HG02610 (cell line): ENCODE results near the gene MYH6.

Experiments used
- ATAC-seq: cut with Tn5 transposase; IDR thresholded peaks from one replicate; pipeline ENCODE4 v1.9.1; 2021; ENCODE audit warnings: mild to moderate bottlenecking, moderate library complexity; ENCODE audit not compliant: unreplicated experiment

MYH6 gene

DNA sequence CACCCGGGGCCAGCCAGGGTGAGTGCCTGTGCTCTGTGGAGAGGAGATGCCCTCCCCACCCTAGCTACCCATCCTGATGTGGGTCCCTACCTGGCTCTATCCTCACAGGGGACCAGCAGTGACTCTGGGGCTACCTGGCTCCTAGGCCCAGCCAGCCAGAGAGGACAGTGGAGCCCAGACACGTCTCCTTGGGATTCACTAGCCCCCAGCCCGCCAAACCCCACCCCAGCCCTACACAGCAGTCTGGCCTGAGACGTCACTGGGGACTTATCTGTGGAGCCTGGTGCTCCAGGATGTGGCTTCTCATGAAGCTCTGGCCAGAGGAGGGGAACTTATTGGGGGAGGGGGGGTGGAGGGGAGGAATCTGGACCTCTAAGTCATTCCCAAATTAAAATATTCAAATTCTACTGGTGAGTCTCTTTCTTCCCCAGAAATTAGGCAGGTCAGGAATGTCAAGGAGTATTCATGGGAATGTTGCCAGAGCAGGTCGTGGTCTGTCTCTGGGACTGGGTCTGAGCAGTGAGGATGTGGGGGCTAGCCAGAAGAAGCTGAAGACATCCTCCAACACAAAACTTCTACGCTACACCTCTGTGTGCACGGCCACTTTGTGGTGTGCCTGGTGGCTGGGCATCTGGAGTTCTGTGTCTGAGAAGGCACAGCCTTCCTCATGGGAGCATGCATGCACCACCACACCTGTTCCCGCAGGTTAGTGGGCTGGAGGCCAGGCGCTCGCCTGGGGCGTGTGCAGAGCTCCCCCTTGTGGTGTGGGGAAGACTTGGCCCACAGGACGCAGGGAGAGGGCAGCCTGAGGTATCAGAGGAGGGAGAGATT lies 28.5 kb downstream of the MYH6 start:
- no peak for ATAC-seq

DNA sequence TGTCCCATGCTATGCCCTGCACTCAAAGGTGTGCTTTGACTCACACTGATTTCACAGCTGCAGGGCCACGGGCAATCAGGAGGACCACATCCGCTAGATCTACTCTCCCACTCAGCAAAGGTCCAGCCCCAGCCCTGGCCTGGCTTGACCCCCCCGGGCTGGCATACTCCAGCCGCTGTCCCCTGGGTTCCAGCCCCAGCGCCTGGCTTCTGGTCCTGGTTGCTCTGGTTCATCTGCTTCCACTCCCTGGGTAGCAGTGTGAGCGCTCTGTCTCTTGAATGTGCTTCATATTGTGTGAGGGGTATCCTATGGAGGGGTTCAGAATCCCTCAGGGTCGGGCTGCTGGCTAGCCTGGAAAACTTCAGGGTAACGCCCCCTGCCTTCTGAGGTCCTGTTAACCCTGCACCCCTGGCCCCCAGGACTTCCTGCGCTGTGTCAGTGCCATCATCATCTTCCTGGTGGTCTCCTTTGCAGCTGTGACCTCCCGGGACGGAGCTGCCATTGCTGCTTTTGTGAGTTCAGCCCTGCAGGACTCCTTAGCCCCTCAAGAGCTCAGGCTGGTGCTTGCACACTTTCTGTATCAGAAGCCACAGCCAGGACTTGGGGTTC lies 29.4 kb downstream of the MYH6 start:
- ATAC-seq, result no peak

DNA sequence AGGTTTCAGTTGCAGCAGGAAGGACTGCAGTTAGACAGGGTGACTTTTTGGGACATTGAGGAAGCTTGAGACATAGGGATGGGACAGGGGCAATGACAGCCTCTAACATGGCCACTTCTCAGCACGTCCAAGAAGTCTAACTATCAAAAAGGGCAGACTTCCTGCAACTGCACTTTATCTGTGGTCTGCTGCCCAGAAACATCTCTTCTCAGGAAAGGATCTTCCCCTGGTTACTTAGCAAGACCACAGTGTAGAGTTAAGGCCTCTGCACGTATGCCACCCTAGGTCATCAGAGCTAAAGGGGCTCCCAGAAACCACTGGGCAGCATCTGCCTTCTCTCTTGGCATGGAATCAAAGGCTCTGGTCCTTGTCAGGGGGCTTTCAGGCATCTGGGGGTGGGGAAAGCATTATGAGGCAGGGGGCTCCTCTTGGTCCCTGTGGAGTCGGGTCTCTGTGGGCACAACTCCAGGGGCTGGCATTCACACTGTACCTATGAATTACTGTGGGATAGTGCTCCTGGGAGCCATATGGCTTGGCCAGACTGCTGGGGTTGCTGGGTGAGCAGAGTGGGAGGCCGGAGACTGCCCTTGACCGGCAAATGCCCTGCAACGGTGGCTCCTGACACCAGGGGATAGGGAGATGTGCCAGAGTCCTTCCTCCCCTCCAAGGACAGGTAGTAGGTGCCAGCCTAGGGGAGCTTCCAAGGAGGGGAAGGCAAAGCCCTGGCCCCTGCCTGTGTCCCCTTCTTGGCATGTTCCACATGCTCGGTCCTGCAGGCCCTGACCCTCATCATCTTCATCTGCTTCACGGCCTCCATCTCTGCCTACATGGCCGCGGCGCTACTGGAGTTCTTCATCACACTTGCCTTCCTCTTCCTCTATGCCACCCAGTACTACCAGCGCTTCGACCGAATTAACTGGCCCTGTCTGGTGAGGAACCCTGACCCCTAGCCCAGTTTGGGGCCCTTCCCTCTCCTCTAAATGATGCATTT lies 30.2 kb downstream of the MYH6 start:
- no peak for ATAC-seq

DNA sequence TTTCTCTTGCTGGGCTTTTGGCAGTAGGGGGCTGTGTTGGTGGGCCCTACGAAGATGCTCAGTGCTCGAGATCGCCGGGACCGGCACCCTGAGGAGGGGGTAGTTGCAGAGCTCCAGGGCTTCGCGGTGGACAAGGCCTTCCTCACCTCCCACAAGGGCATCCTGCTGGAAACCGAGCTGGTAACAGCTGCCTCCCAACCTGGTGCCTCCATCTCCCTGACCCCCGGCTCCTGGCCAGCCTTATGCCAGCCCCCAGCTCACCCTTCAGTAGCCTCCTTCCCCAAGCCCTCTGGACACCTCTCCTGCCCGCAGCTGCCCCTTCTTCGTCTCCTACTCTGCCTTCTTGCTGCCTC lies 30.9 kb downstream of the MYH6 start:
- ATAC-seq, result no peak

DNA sequence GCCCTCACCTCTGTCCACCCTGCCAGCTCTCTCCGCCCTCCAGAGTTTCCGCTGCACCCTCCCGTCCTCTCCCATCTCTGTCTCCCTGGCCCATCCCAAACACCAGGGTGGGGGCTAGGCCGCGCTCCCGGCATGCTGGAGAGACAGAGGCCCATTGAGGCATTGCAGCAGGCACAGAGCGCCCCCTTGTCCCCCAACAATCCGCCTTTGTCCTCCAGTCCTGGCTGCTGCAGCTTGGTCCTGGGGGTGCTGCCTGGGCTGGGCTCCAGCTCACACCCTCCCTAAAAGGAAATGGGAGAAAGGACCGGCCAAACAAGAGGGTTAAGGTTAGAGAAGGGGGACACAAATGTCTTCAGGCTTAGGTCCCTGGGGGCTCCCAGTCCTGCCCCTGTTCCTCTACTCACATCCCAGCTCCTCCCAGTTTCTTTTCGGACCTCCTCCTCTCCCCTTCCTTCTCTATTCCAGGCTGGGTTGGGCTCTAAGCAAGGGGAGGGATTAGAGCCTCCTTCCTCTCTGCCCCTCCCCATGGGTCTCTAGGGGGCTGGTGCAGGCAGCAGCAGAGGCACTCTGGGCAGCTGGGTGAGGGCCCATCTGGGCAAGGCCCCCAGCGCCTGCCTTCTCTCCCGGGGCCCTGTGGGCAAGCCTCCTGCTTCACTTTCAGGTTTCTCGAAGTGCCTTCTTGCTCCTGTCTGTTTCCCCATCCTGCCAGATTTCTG lies 31.4 kb downstream of the MYH6 start, which contains the start of gene CMTM5:
TSS of gene CMTM5 (plus strand) at position 565 of the 716 bp plus-strand sequence. CDS start 206 bp downstream, outside the sequence.
- no peak for ATAC-seq

DNA sequence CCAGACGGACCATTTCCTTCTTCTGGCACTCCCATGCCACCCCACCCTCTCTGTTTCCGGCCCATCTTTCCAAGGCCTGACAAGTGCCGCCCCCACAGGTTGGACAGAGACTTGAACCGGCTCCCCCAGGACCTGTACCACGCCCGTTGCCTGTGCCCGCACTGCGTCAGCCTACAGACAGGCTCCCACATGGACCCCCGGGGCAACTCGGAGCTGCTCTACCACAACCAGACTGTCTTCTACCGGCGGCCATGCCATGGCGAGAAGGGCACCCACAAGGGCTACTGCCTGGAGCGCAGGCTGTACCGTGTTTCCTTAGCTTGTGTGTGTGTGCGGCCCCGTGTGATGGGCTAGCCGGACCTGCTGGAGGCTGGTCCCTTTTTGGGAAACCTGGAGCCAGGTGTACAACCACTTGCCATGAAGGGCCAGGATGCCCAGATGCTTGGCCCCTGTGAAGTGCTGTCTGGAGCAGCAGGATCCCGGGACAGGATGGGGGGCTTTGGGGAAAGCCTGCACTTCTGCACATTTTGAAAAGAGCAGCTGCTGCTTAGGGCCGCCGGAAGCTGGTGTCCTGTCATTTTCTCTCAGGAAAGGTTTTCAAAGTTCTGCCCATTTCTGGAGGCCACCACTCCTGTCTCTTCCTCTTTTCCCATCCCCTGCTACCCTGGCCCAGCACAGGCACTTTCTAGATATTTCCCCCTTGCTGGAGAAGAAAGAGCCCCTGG lies 32.4 kb downstream of the MYH6 start:
- ATAC-seq, result no peak

DNA sequence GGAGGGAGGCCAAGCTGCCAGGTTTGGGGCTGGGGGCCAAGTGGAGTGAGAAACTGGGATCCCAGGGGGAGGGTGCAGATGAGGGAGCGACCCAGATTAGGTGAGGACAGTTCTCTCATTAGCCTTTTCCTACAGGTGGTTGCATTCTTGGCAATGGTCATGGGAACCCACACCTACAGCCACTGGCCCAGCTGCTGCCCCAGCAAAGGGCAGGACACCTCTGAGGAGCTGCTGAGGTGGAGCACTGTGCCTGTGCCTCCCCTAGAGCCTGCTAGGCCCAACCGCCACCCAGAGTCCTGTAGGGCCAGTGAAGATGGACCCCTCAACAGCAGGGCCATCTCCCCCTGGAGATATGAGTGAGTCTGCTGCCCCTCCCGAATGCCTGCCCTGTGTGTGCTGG lies 35.0 kb downstream of the MYH6 start:
- ATAC-seq, result no peak

DNA sequence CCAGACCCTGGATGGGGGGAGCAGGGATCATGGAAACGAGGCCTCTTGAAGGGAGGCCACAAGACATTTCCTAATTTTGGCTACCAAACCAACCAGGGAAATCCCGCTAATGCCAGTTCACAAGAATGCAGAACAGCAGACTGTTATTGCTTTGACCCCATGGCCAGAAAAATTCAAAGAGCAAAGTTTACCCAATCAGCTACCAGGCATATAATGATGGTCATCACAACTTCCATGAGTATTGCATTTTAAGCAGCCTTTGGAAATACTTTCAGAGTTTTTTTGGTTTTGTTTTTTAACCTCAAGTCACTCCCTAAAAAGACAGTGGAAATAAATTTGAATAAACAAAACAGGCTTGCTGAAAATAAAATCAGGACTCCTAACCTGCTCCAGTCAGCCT lies 35.6 kb downstream of the MYH6 start, which contains the start of gene IL25:
TSS of gene IL25 (plus strand) at position 301 of the 400 bp plus-strand sequence.
- no peak for ATAC-seq

DNA sequence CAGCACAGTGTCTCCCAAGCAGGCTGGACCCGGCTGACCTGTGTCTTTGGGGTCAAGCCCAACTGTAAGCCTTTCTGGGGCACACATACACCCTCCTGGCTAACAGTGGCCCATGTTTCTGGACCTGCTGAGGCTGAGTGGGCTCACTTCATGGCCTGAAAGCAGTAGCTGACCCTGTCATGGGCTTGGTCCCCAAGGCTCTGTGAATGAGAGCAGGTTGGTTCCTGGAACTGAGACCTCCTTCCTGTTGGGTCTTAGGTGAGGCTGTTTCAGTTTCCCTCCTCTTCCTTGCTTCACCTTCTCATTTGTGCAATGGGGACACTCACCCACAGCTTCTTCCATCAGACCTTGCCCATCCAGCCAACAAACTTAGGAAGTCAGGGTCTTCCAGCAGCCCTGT lies 36.2 kb downstream of the MYH6 start:
- no peak for ATAC-seq

DNA sequence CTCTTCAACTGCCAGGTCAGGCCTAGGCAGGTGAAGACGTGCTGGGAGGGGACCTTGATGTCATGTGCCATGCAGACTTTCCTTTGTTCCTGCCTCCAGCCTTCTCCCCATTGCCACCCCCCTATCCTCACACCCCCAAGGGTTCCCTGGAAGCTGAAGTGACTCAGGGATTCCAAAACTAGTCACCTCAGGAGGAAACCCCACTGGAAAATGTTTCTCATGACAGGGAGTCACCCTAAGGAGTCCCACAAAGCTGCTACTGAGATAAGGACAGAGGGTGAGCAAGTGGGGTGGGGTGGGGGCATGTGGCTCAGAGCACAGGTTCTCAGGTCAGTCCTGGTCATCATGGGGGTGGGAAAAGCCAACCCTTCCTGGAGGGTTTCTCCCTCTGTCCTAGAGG lies 37.9 kb downstream of the MYH6 start:
- no peak for ATAC-seq

DNA sequence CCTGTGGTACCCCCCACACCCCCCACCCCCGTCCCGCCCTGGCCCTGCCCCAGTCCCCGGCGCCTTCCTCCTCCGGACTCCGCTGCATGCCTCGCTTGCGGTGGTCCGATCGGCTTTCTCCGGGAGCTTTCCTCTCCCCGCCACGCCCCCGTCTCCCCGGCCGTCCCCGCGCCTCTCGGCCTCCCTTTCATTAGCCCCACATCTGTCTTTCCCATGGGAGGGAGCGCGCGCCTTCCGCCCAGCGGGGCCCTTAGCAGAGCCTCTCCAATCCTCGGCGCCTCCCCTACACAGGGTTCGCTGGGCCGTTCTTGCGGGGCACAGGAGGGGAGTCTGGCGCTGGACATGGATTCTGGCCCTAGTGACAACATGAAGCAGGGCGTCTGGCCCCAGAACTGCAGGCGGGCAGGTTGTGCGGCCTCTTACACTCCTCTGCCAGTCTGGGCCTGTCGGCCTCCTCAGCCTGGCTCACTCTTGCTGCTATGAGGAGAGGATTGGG lies 41.6 kb downstream of the MYH6 start:
- no peak for ATAC-seq

DNA sequence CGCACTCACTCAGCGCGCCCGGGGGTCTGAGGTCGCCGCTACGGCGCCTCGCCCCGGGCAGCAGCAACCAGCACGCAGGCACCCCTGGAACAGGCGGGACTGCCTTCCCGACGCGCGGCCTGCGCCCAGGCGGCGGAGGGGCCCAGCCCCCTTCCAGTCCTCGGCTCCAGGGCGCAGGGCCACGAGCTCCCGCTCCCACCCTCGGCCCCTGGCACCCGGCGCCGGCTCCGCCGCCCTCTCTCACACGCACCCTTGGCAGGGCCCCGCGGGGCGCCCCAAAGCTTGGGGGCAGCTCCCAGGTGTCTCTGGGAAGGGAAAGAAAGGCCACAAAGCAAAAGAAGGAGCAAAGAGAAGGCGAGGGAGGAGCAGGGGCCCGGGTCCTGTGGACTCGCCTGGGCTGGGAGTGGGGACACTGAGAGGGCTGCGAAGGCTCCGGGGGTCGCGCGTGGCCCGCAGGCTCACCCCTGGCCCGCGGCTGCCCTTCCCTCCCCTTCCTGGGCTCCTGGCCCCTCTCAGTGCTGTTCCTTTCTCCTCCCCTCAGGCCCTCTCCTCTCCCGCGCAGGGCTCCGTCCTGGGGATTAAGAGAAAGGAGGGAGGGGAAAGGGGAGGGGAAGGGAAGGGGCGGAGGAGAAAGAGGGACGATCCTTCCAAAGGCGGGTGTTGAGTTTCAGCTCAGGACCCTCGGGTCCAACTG lies 42.2 kb downstream of the MYH6 start:
- ATAC-seq, result no peak

DNA sequence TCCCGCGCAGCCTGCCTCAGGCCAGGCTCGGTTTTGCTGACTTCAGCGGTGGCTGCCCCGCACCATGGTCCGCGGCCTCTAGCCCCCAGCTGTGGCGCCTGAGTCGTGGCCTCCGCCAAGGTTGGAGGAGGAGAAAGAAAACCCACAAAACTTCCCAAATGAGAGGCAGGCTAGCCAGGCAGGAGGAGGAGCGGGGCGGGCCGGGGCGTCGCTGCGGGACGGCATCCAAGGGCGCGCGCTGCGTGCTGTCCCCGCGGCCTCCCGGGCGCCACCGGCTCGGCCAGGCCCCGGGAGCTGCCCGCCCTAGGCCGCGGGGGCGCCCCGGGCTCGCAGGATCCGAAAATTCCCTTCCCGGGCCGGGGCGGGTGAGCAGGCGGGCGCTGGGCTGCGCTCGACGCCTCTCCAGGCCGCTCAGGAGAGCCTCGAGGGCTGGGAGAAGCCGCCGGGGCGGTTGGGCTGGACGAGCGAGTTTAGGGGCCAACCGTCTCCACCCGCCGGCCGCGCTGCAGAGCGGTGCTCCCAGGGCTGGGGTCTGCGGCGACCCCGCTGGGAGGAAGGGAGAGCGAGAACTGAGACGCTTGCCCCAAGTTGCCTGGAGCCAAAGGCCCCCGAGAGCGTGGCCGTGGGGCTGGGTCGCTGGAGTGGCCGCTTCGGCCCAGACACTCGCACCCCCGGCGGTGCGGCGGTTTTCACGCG lies 42.9 kb downstream of the MYH6 start, which contains the start of gene EFS:
TSS of gene EFS (minus strand) at position 137 of the 696 bp plus-strand sequence. CDS start 147 bp downstream, outside the sequence.
- no peak for ATAC-seq

DNA sequence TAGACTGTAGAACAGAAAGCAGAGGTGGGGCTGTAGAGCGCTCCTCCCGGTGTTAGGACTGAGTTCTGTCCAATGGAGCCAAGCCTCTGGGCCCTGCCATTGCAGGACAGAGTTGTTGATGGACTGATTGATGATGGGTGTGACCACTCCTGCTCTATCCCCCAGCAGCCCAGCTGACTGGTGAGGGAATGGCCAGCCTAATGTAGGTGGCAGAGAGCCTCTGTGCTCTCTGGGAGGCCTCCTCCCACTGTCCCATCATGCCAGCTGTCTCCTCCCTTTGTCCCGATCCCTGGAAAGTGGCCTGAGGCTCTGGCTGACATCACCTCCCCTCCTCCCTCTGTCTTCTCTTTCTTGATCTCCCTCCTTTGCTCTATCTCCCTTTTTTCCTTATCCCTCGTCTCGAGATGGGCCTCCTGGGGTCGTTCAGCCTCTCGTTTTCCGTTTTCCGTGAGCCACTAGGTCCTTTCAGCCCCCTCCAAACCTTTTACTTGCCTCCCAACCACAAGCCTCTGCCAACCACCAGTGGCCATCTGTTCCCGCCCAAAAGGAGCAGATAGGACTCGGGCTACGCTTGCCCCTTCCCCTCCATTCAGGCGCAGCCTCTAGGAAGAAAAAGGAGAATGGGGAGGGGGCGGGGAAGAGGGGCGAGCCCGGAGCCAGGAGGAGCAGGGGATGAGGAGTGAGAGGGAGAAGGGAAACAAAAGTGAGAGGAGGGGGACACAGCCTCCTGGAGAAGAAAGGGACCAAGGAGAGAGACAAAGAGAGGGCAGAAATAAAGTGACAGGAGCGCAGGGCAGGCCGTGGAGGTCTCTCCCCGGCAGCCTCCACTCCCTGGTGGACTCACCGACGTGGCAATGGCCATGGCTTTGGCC lies 43.7 kb downstream of the MYH6 start:
- no peak for ATAC-seq

DNA sequence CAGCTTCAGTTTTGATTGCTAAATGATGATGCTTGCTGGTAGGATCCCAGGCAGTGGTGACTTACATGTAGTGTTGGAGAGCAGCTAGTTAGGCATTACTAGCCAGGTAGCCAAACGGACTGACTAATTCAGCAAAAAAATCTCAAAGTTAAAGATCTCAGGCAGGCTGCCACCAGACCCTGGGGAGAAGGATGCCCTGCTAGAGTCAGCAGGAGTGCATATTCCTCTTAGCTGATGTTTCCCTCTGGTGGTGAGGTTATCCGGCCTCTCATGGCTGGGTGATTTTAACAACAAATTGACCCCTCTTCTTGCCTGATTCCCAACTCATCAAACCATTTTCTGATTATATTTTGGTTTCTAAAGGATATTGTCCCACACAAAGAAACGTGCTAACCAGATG lies 45.9 kb downstream of the MYH6 start:
- no peak for ATAC-seq

DNA sequence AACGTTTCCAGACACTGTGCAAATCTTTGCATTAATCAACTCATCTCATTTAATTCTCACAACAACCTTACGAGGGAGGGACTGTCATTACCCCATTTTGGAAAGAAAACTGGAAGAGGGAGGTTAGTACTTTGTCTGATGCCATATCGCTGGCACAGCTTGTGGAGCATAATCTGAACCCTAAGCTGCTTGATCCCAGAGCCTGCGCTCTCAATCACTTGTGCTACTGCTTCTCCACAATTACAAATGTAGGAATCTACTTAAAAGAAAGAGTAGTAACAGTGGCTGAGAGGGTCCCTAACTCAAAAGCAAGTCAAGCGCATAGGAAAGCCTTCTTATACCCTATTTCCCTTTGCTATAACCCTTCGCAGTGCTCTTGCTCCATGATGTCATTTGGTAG lies 46.3 kb downstream of the MYH6 start:
- ATAC-seq, result no peak

DNA sequence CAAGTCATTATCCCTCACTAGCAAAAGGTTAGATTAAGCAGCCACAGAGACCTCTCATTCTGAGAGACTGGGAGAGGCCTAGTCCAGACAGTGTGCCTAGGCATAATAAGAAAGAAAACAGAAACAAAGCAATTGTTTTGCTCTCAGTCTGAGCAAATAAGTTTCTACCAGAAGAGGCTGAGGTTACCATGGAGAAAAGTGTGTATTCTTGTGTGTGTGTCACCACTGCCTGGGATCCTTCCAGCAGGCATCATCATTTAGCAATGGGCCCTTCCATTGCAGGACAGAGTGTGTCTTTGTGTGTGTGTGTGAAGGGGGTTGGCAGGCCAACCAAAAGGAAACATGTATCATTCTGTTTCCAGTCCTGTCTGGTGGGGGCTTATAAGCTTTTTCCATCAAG lies 46.8 kb downstream of the MYH6 start:
- no peak for ATAC-seq

DNA sequence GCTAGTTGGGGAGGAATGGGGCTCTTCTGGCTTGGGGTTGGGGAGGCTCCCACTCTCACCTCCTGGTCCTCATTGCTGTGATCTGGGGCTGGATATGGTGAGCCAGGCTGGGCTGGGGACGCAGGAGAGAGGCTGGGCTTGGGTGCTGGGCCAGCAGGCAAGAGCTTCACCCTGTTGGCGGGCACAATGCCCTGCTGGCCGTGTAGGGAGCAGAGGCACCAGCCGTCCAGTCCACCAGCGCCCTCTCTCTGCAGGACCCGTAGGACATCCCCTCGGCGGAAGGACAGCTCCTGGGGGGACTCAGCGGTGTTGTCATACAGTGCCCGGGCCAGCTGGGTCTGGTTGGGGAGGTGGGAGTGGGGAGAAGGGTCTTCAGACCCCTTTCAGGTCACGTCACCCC lies 47.6 kb downstream of the MYH6 start:
- no peak for ATAC-seq
